H7 (cell line): Measurements from ENCODE around the gene RDH16. TPM values are rescaled to one million over a fixed set of nuclear protein-coding genes. Genes with fewer than 3 reads are reported as not detected.

ENCODE experiments used
- total RNA-seq: library from RNA; depleted of rRNA; stranded (reverse); fragments of >200 nt; shearing (Covaris generic); gene quantifications from 2 replicates; pipeline ENCODE4 v1.2.3, GENCODE V29; 2014; rRNA removed

Gene RDH16
- total RNA-seq, 1 experiment from 2014 or later, result 0.66 TPM

Other genes starting within 250 kb of the RDH16 start
- gene NACA, start 232.3 kb downstream of the RDH16 start, total RNA-seq, result 1,507 and 1,762 TPM in 2 replicates
- gene PRIM1, start 205.3 kb downstream of the RDH16 start, total RNA-seq, result 44.0 and 70.2 TPM in 2 replicates
- 3.5 and 6.7 TPM in 2 replicates for gene HSD17B6, start 194.3 kb downstream of the RDH16 start, total RNA-seq
- 0.28 TPM in 1 of 2 replicates, not detected in the other for gene SDR9C7, start 23.2 kb downstream of the RDH16 start, total RNA-seq
- gene ZBTB39, start 48.9 kb upstream of the RDH16 start, total RNA-seq, result 11.6 and 13.0 TPM in 2 replicates
- 1.00 and 1.2 TPM in 2 replicates for gene TAC3, start 58.9 kb upstream of the RDH16 start, total RNA-seq
- gene MYO1A, start 92.5 kb upstream of the RDH16 start, total RNA-seq, result 0.24 and 0.59 TPM in 2 replicates
- gene NEMP1, start 121.2 kb upstream of the RDH16 start, total RNA-seq, result 22.6 and 30.6 TPM in 2 replicates
- gene NAB2, start 131.5 kb upstream of the RDH16 start, total RNA-seq, result 19.0 and 20.8 TPM in 2 replicates
- gene STAT6, start 153.8 kb upstream of the RDH16 start, total RNA-seq, result 43.5 and 51.5 TPM in 2 replicates
- 17.3 and 23.9 TPM in 2 replicates for gene LRP1, start 170.9 kb upstream of the RDH16 start, total RNA-seq
- gene LRP1-AS, start 190.0 kb upstream of the RDH16 start, total RNA-seq, result not detected in 2 replicates